ENCODE results near the gene PARP14.
"Not testable (repeated sequence)": the region's sequence is repeated elsewhere in the genome, so short reads cannot be mapped to it uniquely, and the experiment has no call there.

PARP14 gene

DNA sequence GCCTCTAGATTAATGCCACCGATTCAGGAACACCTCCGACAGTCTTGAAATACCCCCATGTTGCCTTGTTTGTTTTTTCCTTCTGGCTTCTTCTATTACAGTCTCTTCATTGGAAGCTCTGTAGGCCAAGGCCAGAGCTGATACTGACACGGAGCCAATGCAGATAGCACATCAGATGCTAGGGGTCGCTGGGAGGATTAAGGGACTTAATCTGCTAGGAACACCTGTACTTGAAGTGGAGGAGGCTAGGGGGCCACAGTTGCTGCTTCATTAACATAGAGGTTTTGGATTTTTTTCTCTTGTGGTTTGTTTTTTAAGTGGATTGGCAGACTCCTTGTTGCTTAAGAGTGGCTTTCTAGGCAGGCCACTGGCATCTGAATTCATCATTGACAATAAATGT lies 49.6 kb downstream of the PARP14 start:
- TF ChIP-seq, protein P1, sequence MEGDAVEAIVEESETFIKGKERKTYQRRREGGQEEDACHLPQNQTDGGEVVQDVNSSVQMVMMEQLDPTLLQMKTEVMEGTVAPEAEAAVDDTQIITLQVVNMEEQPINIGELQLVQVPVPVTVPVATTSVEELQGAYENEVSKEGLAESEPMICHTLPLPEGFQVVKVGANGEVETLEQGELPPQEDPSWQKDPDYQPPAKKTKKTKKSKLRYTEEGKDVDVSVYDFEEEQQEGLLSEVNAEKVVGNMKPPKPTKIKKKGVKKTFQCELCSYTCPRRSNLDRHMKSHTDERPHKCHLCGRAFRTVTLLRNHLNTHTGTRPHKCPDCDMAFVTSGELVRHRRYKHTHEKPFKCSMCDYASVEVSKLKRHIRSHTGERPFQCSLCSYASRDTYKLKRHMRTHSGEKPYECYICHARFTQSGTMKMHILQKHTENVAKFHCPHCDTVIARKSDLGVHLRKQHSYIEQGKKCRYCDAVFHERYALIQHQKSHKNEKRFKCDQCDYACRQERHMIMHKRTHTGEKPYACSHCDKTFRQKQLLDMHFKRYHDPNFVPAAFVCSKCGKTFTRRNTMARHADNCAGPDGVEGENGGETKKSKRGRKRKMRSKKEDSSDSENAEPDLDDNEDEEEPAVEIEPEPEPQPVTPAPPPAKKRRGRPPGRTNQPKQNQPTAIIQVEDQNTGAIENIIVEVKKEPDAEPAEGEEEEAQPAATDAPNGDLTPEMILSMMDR (IDR thresholded peaks at IDR 0.05; ENCODE audit: extremely low read depth, insufficient read depth, missing control alignments), result no peak
- in situ Hi-C loops (cut with MboI; ENCODE audit: low pct_unique_long_range_greater_than_20kb, low sequenced_read_pairs, unreplicated experiment), result no loop called here
- no peak for DNase-seq (ENCODE audit: low spot score)

DNA sequence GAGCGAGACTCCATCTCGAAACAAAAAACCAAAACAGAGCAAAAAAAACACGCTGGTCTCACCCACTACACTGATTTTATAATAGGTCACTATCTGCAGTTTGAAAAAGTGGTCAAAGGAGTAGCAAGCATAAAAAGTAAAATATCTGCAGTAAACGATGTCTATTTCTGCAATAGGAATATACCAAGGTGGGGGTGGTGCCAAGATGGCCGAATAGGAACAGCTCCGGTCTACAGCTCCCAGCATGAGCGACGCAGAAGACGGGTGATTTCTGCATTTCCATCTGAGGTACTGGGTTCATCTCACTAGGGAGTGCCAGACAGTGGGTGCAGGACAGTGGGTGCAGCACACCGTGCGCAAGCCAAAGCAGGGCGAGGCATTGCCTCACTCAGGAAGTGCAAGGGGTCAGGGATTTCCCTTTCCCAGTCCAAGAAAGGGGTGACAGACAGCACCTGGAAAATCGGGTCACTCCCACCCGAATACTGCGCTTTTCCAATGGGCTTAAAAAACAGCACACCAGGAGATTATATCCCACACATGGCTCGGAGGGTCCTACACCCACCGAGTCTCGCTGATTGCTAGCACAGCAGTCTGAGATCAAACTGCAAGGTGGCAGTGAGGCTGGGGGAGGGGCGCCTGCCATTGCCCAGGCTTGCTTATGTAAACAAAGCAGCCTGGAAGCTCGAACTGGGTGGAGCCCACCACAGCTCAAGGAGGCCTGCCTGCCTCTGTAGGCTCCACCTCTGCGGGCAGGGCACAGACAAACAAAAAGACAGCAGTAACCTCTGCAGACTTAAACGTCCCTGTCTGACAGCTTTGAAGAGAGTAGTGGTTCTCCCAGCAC lies 52.3 kb downstream of the PARP14 start:
- in situ Hi-C loops (cut with MboI; ENCODE audit: low pct_unique_long_range_greater_than_20kb, low sequenced_read_pairs, unreplicated experiment); DNase-seq (ENCODE audit: low spot score): not testable (repeated sequence)

DNA sequence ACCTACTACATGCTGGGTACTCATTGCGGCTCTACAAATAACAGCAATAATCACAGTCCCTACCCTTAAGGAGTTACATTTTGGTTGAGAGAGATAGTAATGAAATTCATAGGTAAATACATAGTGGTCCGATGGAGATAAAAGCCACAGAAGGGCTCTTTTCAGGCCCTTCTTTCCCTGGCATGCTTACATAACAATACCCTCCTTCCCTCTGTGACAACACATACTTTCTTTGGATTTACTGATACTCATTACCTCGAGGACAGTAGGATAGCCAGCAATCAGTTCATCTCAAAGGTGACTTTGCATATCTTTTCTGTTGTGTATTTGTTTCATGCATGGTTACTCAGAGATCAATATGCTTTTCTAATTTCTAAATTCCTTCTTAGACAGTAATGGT lies 58.5 kb downstream of the PARP14 start:
- TF ChIP-seq, protein P1 (IDR thresholded peaks at IDR 0.05; ENCODE audit: extremely low read depth, insufficient read depth, missing control alignments), result no peak
- in situ Hi-C loops (cut with MboI; ENCODE audit: low pct_unique_long_range_greater_than_20kb, low sequenced_read_pairs, unreplicated experiment), result no loop called here
- no peak for DNase-seq (ENCODE audit: low spot score)

DNA sequence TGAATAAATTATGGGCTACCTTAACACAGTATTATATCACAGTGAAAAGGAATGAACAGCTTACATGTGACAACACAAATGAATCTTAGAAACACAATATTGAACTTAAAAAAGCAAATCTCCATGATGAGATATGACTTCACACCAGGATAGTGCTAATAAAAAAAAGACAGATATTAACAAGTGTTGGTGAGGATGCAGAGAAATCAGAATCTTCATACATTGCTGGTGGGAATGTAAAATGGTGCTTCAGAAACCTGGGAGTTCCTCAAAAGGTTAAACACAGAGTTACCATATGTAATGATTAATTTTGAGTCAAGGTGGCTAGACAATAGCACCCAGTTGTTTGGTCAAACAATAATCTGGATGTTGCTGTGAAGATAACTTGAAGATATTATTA lies 61.6 kb downstream of the PARP14 start:
- TF ChIP-seq, protein P1 (IDR thresholded peaks at IDR 0.05; ENCODE audit: extremely low read depth, insufficient read depth, missing control alignments), result no peak
- DNase-seq (ENCODE audit: low spot score), result no peak
- in situ Hi-C loops (cut with MboI; ENCODE audit: low pct_unique_long_range_greater_than_20kb, low sequenced_read_pairs, unreplicated experiment), result no loop called here

DNA sequence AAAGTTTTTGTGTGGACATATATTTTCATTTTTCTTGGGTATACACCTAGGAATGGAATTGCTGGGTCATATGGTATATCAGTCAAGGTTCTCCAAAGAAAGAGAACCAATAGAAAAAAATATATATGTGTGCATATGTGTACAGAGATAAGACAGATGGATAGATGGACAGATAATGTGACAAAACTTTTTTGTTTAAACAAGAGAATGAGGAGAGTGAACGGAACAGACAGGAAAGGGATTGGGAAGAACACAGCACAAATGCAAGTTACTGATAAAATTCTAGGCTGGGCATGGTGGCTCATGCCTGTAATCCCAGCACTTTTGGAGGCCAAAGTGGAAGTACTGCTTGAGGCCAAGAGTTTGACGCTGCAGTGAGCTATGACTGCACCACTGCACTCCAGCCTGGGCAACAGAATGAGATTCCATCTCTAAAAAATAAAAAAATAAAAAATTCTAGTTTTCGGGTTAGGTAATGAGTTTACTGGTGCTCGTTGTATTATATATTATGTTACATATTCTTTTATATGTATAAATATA lies 63.0 kb downstream of the PARP14 start:
- in situ Hi-C loops (cut with MboI; ENCODE audit: low pct_unique_long_range_greater_than_20kb, low sequenced_read_pairs, unreplicated experiment), result no loop called here
- TF ChIP-seq, protein P1 (IDR thresholded peaks at IDR 0.05; ENCODE audit: extremely low read depth, insufficient read depth, missing control alignments), result no peak
- no peak for DNase-seq (ENCODE audit: low spot score)

DNA sequence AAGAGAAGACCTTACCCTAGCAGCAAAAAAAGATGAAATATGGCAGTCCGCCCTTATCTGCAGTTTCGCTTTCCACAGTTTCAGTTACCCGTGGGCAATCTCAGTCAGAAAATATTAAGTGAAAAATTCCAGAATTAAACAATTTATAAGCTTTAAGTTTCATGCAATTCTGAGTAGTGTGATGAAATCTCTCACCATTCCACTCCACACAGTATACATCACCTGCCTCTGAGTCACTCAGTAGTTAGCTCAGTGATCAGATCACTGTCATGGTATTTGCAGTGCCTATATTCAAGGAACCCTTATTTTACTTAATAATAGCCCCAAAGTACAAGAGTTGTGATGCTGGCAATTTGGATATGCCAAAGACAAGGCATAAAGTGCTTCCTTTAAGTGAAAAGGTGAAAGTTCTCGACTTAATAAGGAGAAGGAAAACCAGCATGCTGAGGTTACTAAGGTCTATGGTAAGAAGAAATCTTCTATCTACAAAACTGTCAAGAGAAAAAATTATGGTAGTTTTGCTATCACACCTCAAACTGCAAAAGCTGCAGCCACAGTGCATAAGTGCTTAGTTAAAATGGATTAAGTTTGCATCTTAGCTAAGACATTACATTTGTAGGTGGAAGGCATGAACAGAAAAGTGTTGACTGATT lies 64.9 kb downstream of the PARP14 start:
- DNase-seq (ENCODE audit: low spot score), result no peak
- in situ Hi-C loops (cut with MboI; ENCODE audit: low pct_unique_long_range_greater_than_20kb, low sequenced_read_pairs, unreplicated experiment), result no loop called here

DNA sequence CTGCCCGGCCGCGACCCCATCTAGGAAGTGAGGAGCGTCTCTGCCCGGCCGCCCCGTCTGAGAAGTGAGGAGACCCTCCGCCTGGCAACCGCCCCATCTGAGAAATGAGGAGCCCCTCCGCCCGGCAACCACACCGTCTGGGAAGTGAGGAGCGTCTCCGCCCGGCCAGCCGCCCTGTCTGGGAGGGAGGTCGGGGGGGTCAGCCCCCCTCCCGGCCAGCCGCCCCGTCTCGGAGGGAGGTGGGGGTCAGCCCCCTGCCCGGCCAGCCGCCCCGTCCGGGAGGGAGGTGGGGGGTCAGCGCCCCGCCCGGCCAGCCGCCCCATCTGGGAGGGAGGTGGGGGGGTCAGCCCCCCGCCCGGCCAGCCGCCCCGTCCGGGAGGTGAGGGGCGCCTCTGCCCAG lies 66.7 kb downstream of the PARP14 start:
- DNase-seq (ENCODE audit: low spot score); in situ Hi-C loops (cut with MboI; ENCODE audit: low pct_unique_long_range_greater_than_20kb, low sequenced_read_pairs, unreplicated experiment): not testable (repeated sequence)

More for the DNA sequence above, 64.9 kb downstream of the PARP14 start:
- TF ChIP-seq, protein P1 (IDR thresholded peaks at IDR 0.05; ENCODE audit: extremely low read depth, insufficient read depth, missing control alignments), result no peak

All from GM13977 (cell line).